GM18873 (cell line): ENCODE results near the gene KCNK1.

Experiments
- ATAC-seq: cut with Tn5 transposase; IDR thresholded peaks from one replicate; pipeline ENCODE4 v1.9.1; 2021; ENCODE audit warnings: mild to moderate bottlenecking, moderate library complexity, moderate number of reproducible peaks; ENCODE audit not compliant: unreplicated experiment, low FRiP score

Gene KCNK1

GRCh38 chr1:233613252-233614172, at the start of gene KCNK1:
Gene KCNK1 (plus strand): TSS chr1:233614106. CDS start chr1:233614172, 66 bp downstream.
- no peak for ATAC-seq

GRCh38 chr1:233565313-233565712, 48.6 kb upstream of the KCNK1 start:
- ATAC-seq, result no peak

GRCh38 chr1:233566886-233567285, 47.0 kb upstream of the KCNK1 start:
- no peak for ATAC-seq

GRCh38 chr1:233569636-233570035, 44.3 kb upstream of the KCNK1 start:
- no peak for ATAC-seq

- no peak for ATAC-seq
Observed at GRCh38 chr1:233570216-233570615, 43.7 kb upstream of the KCNK1 start.

GRCh38 chr1:233570706-233571105, 43.2 kb upstream of the KCNK1 start:
- ATAC-seq, result no peak

GRCh38 chr1:233572896-233573295, 41.0 kb upstream of the KCNK1 start:
- ATAC-seq, result no peak

- no peak for ATAC-seq
Observed at GRCh38 chr1:233575450-233575849, 38.5 kb upstream of the KCNK1 start.

- no peak for ATAC-seq
Observed at GRCh38 chr1:233582439-233582838, 31.5 kb upstream of the KCNK1 start.

- no peak for ATAC-seq
Observed at GRCh38 chr1:233584376-233584775, 29.5 kb upstream of the KCNK1 start.

- ATAC-seq, result no peak
Observed at GRCh38 chr1:233584931-233585330, 29.0 kb upstream of the KCNK1 start.

- no peak for ATAC-seq
Observed at GRCh38 chr1:233586301-233586700, 27.6 kb upstream of the KCNK1 start.

- ATAC-seq, result no peak
Observed at GRCh38 chr1:233587196-233587595, 26.7 kb upstream of the KCNK1 start.

- ATAC-seq, result no peak
Observed at GRCh38 chr1:233587958-233588799, 25.7 kb upstream of the KCNK1 start.

- ATAC-seq, result no peak
Observed at GRCh38 chr1:233597489-233597901, 16.4 kb upstream of the KCNK1 start.

GRCh38 chr1:233598891-233599541, 14.9 kb upstream of the KCNK1 start:
- peak; percentile 85 for ATAC-seq

GRCh38 chr1:233599542-233600073, 14.3 kb upstream of the KCNK1 start:
- ATAC-seq, result peak; percentile 33

- ATAC-seq, result no peak
Observed at GRCh38 chr1:233600488-233600887, 13.4 kb upstream of the KCNK1 start.

- no peak for ATAC-seq
Observed at GRCh38 chr1:233603478-233603877, 10.4 kb upstream of the KCNK1 start.

- ATAC-seq, result no peak
Observed at GRCh38 chr1:233605205-233605604, 8.7 kb upstream of the KCNK1 start.

- ATAC-seq, result no peak
Observed at GRCh38 chr1:233606813-233607212, 7.1 kb upstream of the KCNK1 start.
